ENCODE results near the gene SMYD3. TPM values are rescaled to one million over a fixed set of nuclear protein-coding genes. Genes with fewer than 3 reads are reported as not detected.

The SMYD3 gene
- total RNA-seq, 1 donor from 2014 or later: 34.9 TPM

- peaks cover 25% of the 10 kb centered on the region for H3K9me3 Mint-ChIP-seq
- TF ChIP-seq CTCF (IDR thresholded peaks at IDR 0.05; ENCODE audit: unreplicated experiment): no peak
- no peak overlapping the region for H3K27ac Mint-ChIP-seq
- H3K4me3 Mint-ChIP-seq: no peak overlapping the region
- H3K4me1 Mint-ChIP-seq: peaks cover 12% of the 10 kb centered on the region
- H3K36me3 Mint-ChIP-seq: peaks cover 22% of the 10 kb centered on the region
- DNase-seq (ENCODE audit: low spot score in 2 of 2, unreplicated experiment in 2 of 2): no peak
- no peaks in the 10 kb centered on the region for H3K27me3 Mint-ChIP-seq (ENCODE audit: low read depth)
These were observed 612.2 kb downstream of the SMYD3 start for GRCh38 chr1:245894843-245895242.

GRCh38 chr1:245893025-245893424 lies 614.1 kb downstream of the SMYD3 start:
- no peaks in the 10 kb centered on the region for H3K27me3 Mint-ChIP-seq (ENCODE audit: low read depth)
- H3K9me3 Mint-ChIP-seq: peaks cover 30% of the 10 kb centered on the region
- H3K4me1 Mint-ChIP-seq: peaks cover 12% of the 10 kb centered on the region
- TF ChIP-seq CTCF (IDR thresholded peaks at IDR 0.05; ENCODE audit: unreplicated experiment): no peak
- no peak overlapping the region for H3K4me3 Mint-ChIP-seq
- no peak overlapping the region for H3K27ac Mint-ChIP-seq
- H3K36me3 Mint-ChIP-seq: peaks cover 27% of the 10 kb centered on the region
- DNase-seq (ENCODE audit: low spot score in 2 of 2, unreplicated experiment in 2 of 2): no peak

GRCh38 chr1:245888809-245889208 lies 618.3 kb downstream of the SMYD3 start:
- H3K36me3 Mint-ChIP-seq: peaks cover 36% of the 10 kb centered on the region
- DNase-seq (ENCODE audit: low spot score in 2 of 2, unreplicated experiment in 2 of 2): no peak
- H3K4me1 Mint-ChIP-seq: no peaks in the 10 kb centered on the region
- H3K4me3 Mint-ChIP-seq: no peak overlapping the region
- H3K27me3 Mint-ChIP-seq (ENCODE audit: low read depth): no peaks in the 10 kb centered on the region
- H3K9me3 Mint-ChIP-seq: peaks cover 37% of the 10 kb centered on the region
- TF ChIP-seq CTCF (IDR thresholded peaks at IDR 0.05; ENCODE audit: unreplicated experiment): no peak
- H3K27ac Mint-ChIP-seq: no peak overlapping the region

- Mint-ChIP-seq H3K27ac (no peak overlapping the region), H3K27me3 (ENCODE audit: low read depth) (no peaks in the 10 kb centered on the region), H3K36me3 (peaks cover 29% of the 10 kb centered on the region), H3K4me3 (no peak overlapping the region), H3K9me3 (peaks cover 29% of the 10 kb centered on the region), H3K4me1 (no peaks in the 10 kb centered on the region)
- no peak for TF ChIP-seq CTCF (IDR thresholded peaks at IDR 0.05; ENCODE audit: unreplicated experiment)
- no peak for DNase-seq (ENCODE audit: low spot score in 2 of 2, unreplicated experiment in 2 of 2)
These were observed 619.2 kb downstream of the SMYD3 start for GRCh38 chr1:245887829-245888228.

GRCh38 chr1:245881767-245882391 lies 625.2 kb downstream of the SMYD3 start:
- no peak for DNase-seq (ENCODE audit: low spot score in 2 of 2, unreplicated experiment in 2 of 2)
- H3K27me3 Mint-ChIP-seq (ENCODE audit: low read depth): no peaks in the 10 kb centered on the region
- TF ChIP-seq CTCF (IDR thresholded peaks at IDR 0.05; ENCODE audit: unreplicated experiment): no peak
- peak overlapping the region; percentile 78 for H3K27ac Mint-ChIP-seq
- H3K36me3 Mint-ChIP-seq: peaks cover 14% of the 10 kb centered on the region
- no peak overlapping the region for H3K4me3 Mint-ChIP-seq
- H3K4me1 Mint-ChIP-seq: peaks cover 12% of the 10 kb centered on the region
- H3K9me3 Mint-ChIP-seq: peaks cover 16% of the 10 kb centered on the region

Data from mesothelial cell of epicardium (in vitro differentiated cells).